ENCODE data around the gene ATF5. TPM values are rescaled to one million over a fixed set of nuclear protein-coding genes. Genes with fewer than 3 reads are reported as not detected.
"Not testable (repeated sequence)": the region's sequence is repeated elsewhere in the genome, so short reads cannot be mapped to it uniquely, and the experiment has no call there.

Gene ATF5
- total RNA-seq, 1 experiment from 2014 or later: 14.1 TPM

DNA sequence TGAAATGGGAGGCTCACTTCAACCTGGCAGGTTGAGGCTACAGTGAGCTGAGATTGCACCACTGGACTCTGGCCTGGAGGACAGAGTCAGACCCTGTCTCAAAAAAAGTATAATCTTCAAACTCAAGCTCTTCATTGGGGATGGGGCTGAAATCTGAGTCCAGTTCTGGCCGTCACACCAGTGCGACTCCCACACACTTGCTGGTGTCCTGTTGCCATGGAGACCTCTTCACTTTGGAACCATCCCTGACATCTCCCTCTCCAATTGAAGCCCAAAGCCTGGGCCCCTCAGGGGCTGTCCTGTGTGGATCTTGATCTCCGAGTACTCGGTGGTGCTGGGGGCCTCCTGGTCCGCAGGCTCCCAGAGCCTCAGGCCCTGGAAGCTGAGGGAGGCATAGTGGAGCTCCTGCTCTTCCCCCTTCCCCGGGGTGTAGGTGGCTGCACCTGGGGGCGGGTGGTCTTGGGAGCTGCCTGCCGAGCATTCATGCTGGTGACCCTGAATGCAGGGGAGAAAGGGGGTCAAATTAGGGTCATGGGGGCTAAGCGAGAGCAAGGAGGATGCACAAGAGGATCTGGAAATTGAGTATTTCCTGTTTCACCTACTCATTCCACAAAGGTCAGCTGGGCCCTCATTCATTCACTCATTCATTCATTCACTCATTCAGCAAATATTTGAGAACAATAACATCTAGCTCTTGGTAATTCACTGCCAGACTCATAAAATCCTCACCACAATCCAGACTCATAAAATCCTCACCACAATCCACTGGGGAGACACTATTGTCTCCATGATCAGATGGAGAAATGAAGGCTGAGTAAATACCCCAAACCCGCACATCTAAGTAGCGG lies 21.0 kb downstream of the ATF5 start:
- peak; percentile 50 for DNase-seq (ENCODE audit: low read depth)

DNA sequence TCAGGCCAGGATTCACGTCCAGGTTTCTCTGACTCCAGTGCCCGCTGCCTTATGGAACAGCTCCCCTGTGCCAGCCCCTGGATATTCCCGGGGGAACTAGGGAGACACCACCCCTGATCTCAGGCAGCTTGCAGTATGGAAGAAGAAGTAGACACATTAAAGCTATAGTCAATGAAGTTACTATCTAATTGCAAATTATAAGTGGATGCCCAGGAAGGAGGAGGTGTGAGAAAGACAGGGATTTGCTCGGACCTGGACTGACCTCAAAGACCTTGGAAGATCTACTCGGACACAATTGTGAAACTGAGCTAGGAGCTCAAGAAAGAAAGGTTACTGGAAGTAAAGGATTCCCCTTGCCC lies 21.6 kb downstream of the ATF5 start:
- no peak for DNase-seq (ENCODE audit: low read depth)

DNA sequence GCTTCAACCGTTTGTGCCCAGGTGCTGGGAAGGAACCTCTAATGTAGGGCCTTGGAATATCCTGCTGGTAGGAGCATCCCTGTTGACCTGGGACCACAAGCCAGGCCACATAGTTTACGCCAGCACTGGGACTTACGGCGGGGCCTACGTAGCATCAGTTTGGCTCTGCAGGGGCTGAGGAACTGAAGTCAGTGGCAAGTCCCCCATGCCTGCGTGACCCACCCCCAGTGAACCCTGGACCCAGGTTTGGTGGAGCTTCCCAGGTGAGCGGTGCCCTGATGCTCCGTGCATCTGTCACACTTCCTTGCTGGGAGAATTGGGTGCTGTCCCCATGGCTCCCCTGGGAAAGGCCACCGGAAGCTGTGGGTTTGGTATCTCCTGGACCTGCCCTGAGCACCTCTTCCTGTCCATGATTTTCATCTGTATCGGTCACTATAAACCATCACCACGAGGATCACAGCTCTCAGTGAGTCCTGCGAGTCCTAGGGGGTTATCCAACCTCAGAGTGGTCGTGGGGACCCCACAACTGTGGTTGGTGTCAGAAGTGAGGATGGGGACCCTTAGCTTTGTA lies 22.0 kb downstream of the ATF5 start:
- DNase-seq (ENCODE audit: low read depth): no peak

DNA sequence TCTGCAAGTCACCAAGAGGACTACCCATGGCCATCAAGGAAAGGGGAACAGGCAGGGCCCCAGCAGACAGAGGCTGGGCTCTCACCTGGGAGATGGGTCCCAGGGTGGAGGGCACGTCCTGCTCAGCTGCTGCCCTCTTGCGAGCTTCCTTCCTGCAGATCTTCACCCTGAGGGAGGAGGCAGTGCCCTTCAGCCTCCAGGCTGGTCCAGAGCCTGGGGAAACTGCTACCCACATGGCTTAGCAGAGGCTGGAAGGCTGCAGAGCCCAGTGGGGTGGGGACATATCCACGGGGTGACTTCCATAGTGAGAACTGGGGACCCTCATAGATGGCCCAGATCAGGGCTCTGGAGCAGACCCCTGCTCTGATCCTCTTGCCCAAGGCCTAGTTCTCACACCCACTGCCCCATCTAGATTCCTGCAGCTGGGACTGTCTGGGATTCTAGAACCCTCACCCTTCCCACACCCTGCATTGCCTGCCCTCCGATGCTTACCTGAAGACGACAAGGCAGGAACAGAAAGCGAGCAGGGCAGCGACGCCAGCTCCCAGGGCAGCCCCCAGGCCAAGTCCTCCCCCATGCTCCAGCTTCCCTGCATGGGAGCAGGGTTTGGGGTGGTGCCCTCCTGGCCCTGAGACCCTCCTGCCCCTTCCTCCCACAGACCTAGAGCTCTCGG lies 22.9 kb downstream of the ATF5 start:
- DNase-seq (ENCODE audit: low read depth): no peak

DNA sequence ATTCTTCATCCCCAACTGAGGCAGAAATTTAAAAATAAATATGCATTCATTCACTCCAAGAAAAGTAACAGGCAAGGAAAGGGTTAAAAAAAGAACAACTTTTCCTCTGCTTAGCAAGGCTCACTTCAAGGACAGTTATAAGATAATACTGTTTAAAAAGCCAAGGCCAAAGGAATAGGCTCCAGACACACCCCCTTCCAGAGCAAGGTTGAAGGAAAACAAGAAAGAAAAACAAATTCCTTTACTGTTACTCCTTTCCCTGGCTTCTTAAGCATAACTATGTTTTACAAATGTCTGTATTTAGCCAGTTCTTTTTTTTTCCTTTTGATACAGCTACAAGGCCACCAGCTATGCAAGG lies 23.5 kb downstream of the ATF5 start:
- no peak for DNase-seq (ENCODE audit: low read depth)

DNA sequence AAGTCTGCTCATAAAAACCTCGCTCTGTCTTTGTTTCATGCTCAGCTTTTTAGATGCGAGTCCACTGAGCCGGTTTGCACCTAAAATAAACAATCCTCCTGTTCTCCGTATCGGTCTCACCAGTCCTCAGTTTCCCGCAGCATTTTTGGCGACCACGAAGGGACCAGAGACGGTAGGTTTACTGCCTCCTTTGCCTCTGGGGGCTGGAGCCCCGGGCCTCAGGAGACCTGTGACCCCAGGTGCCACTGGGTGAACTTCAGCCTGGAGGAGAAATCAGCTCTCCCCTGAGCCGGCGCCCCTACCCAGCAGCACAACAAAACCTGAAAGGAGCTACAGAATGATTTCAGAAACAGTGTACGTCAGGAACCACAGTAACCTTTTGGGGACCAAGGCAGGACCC lies 23.9 kb downstream of the ATF5 start:
- no peak for DNase-seq (ENCODE audit: low read depth)

DNA sequence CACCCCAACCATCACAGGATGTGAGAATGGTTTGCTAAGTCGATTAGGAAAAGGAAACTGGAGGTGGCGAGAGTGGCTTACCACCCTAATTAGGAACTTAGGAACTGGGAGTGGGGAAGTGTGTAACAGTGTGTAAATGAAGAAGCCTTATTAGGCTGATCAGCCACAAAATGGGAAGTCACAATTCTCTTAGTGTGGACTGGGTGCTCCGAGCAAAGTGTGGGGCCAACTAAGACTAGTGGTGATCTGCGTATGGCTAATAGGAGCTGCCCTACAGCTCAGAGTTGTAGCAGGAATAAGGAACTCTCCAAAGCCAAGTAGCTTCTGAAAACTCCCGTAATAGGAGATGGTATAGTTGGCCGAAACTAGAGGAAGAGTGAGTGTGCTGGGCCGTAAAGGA lies 24.4 kb downstream of the ATF5 start:
- DNase-seq (ENCODE audit: low read depth): no peak

DNA sequence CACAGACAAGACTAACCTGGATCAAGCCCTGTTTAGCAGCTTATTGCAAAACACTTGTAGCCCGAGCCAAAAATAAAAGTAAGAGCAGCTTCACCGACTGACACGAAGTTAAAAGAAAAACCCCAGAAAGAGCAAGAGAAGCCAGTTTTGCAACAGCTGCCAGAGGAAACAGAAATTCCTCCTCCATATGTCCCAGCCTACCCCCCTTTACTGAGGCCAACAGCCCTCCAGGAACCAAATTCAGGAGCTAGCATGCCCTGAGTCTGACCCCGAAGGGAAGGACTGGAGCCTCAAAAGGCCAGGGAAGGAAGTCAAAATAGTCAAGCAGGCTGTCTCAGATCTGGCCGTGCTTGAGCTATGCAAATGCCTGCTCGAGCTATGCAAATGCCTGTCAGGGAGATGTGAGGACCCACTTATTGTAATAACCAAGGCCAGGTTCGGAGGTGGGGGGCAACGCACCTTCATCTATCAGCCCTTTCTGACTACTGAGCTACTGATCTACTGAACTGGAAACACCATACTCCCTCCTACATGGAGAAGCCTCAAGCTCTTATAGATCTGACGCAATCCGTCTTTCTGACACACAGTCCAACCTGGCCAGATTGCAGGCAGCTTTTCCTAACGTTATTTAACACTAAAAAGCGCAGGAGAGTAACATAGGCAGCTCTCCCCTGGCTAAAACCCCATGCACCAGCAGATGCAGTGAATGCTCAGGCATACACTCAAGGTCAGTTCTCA lies 25.3 kb downstream of the ATF5 start:
- peak; percentile 37 for DNase-seq (ENCODE audit: low read depth)

DNA sequence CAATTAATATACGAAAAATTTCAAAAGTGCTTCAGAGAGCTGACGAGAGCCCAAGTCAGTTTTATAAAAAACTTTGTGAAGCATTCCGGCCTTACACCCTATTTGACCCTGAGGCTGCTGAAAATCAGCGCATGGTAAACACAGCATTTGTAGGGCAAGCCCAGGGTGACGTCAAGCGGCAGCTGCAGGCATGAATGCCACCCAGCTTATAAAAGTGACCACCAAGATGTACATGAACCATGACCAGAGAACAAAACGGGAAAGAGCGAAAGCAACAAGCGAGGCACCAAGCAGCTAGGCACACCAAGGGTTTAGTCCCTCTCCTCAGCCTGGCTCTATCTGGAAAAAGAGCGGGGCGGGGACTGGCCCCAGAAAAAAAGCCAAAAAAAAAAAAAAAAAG lies 25.9 kb downstream of the ATF5 start:
- peak; percentile 60 for DNase-seq (ENCODE audit: low read depth)

DNA sequence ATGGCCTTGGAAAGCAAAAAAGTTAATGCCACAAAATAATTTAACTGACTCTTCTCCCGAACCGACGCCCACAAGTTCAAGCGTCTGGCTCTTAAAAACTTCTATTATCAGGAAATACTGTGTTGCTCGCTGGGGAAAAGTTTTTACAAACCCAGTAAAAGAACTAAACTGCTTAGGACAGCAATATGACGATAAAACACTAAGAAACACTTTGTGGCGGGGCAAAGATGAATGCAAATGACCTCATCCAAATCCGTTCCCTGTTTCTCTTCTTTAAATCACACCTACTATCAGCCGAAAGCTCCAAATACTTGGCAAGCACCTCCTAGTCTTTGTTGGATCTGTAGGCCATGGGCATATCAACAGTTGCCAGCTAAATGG lies 27.1 kb downstream of the ATF5 start:
- no peak for DNase-seq (ENCODE audit: low read depth)

DNA sequence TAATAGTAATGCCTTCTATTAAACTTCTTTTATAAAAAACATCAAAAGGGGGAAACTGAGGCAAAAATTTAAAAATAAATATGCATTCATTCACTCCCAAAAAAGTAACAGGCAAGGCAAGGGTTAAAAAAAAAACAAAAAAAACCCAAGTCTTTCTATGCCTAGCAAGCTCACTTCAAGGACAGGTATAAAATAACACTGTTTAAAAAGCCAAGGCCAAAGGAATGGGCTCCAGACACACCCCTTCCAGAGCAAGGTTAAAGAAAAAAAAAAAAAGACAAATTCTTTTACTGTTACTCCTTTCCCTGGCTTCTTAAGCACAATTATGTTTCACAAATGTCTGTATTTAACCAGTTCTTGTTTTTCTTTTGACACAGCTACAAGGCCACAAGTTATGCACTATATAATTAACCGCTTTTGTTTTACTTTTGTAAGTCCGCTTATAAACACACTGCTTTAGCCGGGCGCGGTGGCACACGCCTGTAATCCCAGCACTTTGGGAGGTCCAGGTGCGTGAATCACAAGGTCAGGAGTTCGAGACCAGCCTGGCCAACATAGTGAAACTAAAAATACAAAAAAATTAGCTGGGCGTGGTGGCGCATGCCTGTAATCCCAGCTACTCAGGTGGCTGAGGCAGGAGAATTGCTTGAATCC lies 28.4 kb downstream of the ATF5 start:
- no peak for DNase-seq (ENCODE audit: low read depth)

DNA sequence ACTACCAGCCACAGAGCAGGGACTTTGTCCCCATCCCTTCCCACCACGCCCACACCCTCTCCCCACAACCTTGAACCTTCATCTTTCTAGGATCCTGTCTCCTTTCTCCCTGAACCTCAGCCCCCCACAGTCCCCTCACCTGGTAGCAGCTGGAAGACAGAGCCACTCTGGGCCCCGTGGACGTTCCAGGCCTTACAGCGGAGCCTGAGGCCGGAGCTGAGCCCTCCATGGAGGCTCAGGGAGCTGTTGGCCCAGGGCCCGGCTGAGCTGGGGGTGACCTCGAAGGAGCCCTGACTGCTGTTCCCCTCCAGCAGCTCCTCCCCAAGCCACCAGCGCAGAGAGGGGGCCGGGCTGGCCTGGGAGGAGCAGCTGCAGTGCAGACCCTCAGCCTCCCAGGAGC lies 29.1 kb downstream of the ATF5 start:
- not testable (repeated sequence) for DNase-seq (ENCODE audit: low read depth)

DNA sequence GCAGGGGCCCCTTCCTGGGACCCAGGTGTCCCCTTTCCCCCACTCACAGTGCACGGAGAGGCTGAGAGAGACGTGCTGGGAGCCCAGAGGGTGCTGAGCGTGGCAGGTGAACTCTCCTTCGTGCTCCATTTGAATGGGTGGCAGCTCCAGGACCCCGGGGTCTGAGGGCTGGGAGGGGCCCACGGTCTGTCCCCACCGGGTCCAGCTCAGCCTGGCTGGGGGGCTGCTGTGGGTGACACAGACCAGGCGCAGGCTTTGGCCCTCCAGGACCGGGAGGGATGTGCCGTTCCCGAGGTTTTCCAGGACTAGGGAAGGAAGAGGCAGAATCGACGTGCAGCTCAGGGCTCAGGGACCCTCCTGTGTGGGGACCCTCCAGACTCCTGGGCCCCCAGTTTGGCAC lies 29.6 kb downstream of the ATF5 start:
- not testable (repeated sequence) for DNase-seq (ENCODE audit: low read depth)

DNA sequence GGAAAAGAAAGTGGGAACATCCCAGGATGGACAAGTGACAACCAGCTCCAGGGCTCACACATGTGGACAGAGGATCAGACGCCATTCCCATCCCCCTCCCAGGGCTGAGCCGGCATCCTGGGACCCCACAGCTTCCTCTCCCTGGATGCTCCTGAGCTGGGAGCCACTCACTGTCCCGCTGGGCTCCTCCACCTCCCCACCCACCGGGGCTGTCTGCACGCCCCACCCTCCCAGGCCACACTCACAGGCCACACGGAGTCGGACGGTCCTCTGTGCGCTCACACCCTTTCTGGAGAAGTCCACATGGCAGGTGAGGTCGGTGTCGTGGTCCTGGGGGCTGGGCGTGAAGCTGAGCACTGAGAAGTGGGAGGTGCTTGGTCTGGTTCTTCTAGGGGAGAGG lies 30.9 kb downstream of the ATF5 start:
- not testable (repeated sequence) for DNase-seq (ENCODE audit: low read depth)

DNA sequence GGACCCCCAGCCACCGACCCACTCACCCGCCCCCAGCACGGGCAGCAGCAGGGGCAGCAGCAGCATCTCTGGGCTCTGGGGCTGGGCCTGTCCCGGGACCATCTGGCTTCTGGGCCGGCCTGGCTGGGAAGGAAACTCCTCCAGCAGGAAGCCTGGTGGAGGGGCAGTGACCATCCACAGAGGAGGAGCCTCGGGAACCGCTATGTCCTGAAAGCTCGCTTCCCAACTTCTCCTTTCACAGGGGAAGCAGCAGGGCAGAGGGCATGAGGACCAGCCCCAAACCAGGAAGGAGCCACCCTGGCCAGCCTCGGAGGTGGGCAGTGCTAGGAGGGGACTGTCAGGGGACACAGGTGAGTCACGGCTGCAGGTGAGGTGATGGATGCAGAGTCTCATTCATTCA lies 32.0 kb downstream of the ATF5 start, which contains the start of gene SIGLEC11:
Gene SIGLEC11 (minus strand): TSS at position 193 of the 400 bp plus-strand sequence. CDS start 91 bp downstream, at position 102.
- DNase-seq (ENCODE audit: low read depth): not testable (repeated sequence)

DNA sequence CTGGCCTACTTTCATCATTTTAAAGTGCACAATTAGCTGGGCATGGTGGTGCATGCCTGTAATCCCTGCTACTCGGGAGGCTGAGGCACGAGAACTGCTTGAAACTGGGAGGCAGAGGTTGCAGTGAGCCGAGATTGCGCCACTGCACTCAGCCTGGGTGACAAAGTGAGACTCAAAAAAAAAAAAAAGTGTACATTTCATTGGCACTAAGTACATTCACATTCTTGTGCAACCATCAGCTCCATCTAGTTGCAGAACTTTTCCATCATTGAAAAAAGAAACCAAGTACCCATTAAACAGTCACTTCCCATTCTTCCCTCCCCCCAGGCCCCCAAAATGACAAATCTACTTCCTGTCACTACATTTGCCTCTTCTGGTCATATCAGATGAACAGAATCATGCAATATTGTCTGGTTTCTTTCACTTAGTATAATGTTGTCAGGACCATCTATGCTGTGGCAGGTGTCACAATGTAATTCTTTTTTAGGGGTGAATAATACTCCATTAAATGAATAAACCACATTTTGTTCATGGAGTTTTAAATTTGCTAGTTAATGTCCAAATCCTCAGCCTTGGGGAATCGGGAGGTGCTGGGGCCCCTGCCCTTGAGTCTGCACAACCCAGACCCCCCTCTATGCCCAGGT lies 39.4 kb downstream of the ATF5 start:
- no peak for DNase-seq (ENCODE audit: low read depth)

DNA sequence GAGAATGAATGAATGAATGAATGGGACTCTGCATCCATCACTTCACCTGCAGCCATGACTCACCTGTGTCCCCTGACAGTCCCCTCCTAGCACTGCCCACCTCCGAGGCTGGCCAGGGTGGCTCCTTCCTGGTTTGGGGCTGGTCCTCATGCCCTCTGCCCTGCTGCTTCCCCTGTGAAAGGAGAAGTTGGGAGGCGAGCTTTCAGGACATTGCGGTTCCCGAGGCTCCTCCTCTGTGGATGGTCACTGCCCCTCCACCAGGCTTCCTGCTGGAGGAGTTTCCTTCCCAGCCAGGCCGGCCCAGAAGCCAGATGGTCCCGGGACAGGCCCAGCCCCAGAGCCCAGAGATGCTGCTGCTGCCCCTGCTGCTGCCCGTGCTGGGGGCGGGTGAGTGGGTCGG lies 40.4 kb downstream of the ATF5 start:
- not testable (repeated sequence) for DNase-seq (ENCODE audit: low read depth)

DNA sequence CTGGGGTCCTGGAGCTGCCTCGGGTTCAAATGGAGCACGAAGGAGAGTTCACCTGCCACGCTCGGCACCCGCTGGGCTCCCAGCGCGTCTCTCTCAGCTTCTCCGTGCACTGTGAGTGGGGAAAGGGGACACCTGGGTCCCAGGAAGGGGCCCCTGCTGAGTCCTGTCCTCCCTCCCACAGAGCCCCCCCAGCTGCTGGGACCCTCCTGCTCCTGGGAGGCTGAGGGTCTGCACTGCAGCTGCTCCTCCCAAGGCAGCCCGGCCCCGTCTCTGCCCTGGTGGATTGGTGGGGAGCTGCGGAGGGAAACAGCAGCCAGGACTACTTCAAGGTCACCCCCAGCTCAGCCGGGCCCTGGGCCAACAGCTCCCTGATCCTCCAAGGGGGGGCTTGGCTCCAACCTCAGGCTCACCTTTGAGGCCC lies 43.0 kb downstream of the ATF5 start:
- DNase-seq (ENCODE audit: low read depth): no peak

DNA sequence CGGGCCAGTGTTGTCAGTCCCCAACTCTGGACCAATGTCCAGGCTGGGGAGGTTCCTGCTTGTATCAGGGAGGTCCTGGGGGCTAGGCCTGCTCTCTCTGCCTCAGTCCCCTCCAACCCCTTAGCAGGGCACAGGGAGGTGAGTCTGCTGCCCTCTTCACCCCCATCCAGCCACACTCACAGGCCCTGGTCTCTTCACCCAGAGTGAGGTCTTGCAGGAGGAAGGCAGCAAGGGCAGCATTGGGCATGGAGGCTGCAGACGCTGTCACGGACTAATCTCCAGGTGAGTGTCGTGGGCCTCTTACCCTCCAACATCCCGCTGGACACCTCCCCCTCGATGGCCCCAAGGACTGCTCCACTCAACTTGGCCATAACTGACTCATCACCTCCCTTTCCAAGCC lies 43.8 kb downstream of the ATF5 start:
- DNase-seq (ENCODE audit: low read depth): no peak

DNA sequence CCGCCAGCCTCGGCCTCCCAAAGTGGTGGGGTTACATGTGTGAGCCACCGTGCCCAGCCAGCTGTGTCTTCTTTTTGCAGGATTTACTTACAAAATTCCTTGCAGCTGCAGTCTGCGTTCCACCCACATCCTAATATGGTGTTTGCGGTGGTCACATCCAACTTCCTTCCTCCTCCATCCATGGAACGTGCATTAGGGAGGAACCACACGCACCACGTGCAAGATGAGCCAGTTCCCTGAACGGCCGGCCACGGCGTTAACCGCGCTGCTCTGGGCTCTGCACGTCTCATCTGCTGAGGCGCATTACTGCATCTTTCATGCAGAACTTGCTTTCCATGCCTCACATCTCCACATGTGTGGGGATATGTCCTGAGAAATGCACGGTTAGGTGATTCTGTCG lies 45.0 kb downstream of the ATF5 start:
- DNase-seq (ENCODE audit: low read depth): no peak

DNA sequence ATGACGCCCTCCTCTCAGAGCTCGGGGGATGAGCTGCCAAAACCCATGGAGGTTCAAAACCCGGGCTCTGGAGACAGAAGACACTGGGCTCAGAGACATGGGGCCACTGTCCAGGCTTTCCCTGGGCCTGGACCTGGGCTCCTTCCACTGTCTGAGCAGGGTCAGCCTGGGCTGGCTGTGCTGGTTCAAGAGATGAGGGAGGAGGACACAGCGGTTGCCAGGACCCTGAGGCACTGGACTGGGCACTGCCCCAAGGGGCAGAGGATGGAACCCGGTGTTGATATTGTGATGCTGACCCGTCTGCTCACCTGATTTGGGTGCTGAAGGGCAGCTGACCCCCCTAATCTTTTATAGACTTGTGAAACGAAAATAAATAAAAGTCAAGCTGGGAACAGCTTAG lies 46.0 kb downstream of the ATF5 start:
- no peak for DNase-seq (ENCODE audit: low read depth)
